ENCODE data around the gene CAMK2G.
"Not testable (repeated sequence)": the region's sequence is repeated elsewhere in the genome, so short reads cannot be mapped to it uniquely, and the experiment has no call there.

Gene CAMK2G

GRCh38 chr10:73901261-73901660 is 26.9 kb upstream of the CAMK2G start:
- DNase-seq = no peak

- DNase-seq = no peak
These were observed 25.7 kb upstream of the CAMK2G start for GRCh38 chr10:73900064-73900463.

GRCh38 chr10:73899423-73899822 is 25.1 kb upstream of the CAMK2G start:
- DNase-seq = no peak

- no peak for DNase-seq
These were observed 24.5 kb upstream of the CAMK2G start for GRCh38 chr10:73898730-73899410.

- no peak for DNase-seq
These were observed 23.3 kb upstream of the CAMK2G start for GRCh38 chr10:73897693-73898092.

- not testable (repeated sequence) for DNase-seq
These were observed 21.0 kb upstream of the CAMK2G start for GRCh38 chr10:73895381-73895780.

GRCh38 chr10:73894245-73894971 is 20.1 kb upstream of the CAMK2G start:
- DNase-seq = no peak

- DNase-seq = no peak
These were observed 19.1 kb upstream of the CAMK2G start for GRCh38 chr10:73893426-73893825.

GRCh38 chr10:73892310-73893030 is 18.1 kb upstream of the CAMK2G start:
- DNase-seq = no peak

GRCh38 chr10:73891540-73891939 is 17.2 kb upstream of the CAMK2G start:
- no peak for DNase-seq

- DNase-seq = not testable (repeated sequence)
These were observed 16.5 kb upstream of the CAMK2G start for GRCh38 chr10:73890830-73891229.

GRCh38 chr10:73890261-73890660 is 15.9 kb upstream of the CAMK2G start:
- DNase-seq = no peak

- DNase-seq = not testable (repeated sequence)
These were observed 15.1 kb upstream of the CAMK2G start for GRCh38 chr10:73889416-73889815.

- no peak for DNase-seq
These were observed 14.7 kb upstream of the CAMK2G start for GRCh38 chr10:73889014-73889413.

GRCh38 chr10:73888514-73888913 is 14.2 kb upstream of the CAMK2G start:
- no peak for DNase-seq

- DNase-seq = peak; percentile 62
These were observed 13.1 kb upstream of the CAMK2G start for GRCh38 chr10:73887294-73888039.

- DNase-seq = no peak
These were observed 12.4 kb upstream of the CAMK2G start for GRCh38 chr10:73886661-73887293.

- DNase-seq = no peak
These were observed 11.8 kb upstream of the CAMK2G start for GRCh38 chr10:73886085-73886529.

GRCh38 chr10:73884017-73884416 is 9.7 kb upstream of the CAMK2G start:
- DNase-seq = no peak

- DNase-seq = no peak
These were observed 7.0 kb upstream of the CAMK2G start for GRCh38 chr10:73881221-73881919.

- no peak for DNase-seq
These were observed 5.2 kb upstream of the CAMK2G start for GRCh38 chr10:73879296-73880173.

Measured in DMS 273 treated with DMSO at 0.1 percent for 48 hours (cell line).